Astrocyte (in vitro differentiated cells and primary cell): ENCODE measurements around the gene IRF9. TPM values are rescaled to one million over a fixed set of nuclear protein-coding genes. Genes with fewer than 3 reads are reported as not detected.
A peak's percentile ranks its signal among the peaks of the same experiment; 100 is the strongest.

ENCODE experiments used
- DNase-seq: peaks from one replicate; pipeline ENCODE4 v3.0.0-alpha.2; 2010; ENCODE audit warnings: low read depth
- FAIRE-seq: peaks from 2 replicates; lab custom pipeline; 2011; peaks lifted over from hg19 to GRCh38; lab: Jason Lieb, UNC
- H2AFZ ChIP-seq: 2 replicates; pipeline ENCODE4 v1.6.0; 2012; ENCODE audit warnings: low read depth, low read length, inconsistent platforms
- H3K27ac ChIP-seq: 2 replicates; pipeline ENCODE4 v1.5.1; 2011; ENCODE audit warnings: low read depth, low read length, inconsistent platforms
- H3K27me3 ChIP-seq: 2 replicates; pipeline ENCODE4 v1.6.0; 2011; ENCODE audit warnings: low read length, inconsistent platforms; ENCODE audit not compliant: insufficient read depth
- H3K36me3 ChIP-seq: 2 replicates; pipeline ENCODE4 v1.5.1; 2011; ENCODE audit warnings: low read length, inconsistent platforms; ENCODE audit not compliant: insufficient read depth
- H3K4me1 ChIP-seq: 2 replicates; pipeline ENCODE4 v1.5.1; 2011; ENCODE audit warnings: low read length, inconsistent platforms; ENCODE audit not compliant: insufficient read depth
- H3K4me2 ChIP-seq: 2 replicates; pipeline ENCODE4 v1.6.0; 2012; ENCODE audit warnings: low read length, inconsistent platforms
- H3K4me3 ChIP-seq: 2 replicates; pipeline ENCODE4 v1.5.1; 2011; ENCODE audit warnings: low read depth, mild to moderate bottlenecking, low read length, inconsistent platforms; ENCODE audit not compliant: insufficient read depth
- H3K79me2 ChIP-seq: 2 replicates; pipeline ENCODE4 v1.6.0; 2012; ENCODE audit warnings: mild to moderate bottlenecking, low read length, inconsistent platforms; ENCODE audit not compliant: insufficient read depth
- H3K9ac ChIP-seq: 2 replicates; pipeline ENCODE4 v1.6.0; 2012; ENCODE audit warnings: mild to moderate bottlenecking, low read length, inconsistent platforms
- H3K9me3 ChIP-seq: 2 replicates; pipeline ENCODE4 v1.5.1; 2012; ENCODE audit warnings: low read depth, mild to moderate bottlenecking, low read length, inconsistent platforms; ENCODE audit not compliant: insufficient read depth
- H4K20me1 ChIP-seq: 2 replicates; pipeline ENCODE4 v1.6.0; 2012; ENCODE audit warnings: low read length, inconsistent platforms; ENCODE audit not compliant: insufficient read depth
- H3K27ac Mint-ChIP-seq: one replicate; pipeline ENCODE4 v1.8.0; 2021; ENCODE audit warnings: mild to moderate bottlenecking, mixed read lengths; ENCODE audit not compliant: unreplicated experiment
- H3K27me3 Mint-ChIP-seq: one replicate; pipeline ENCODE4 v1.8.0; 2021; ENCODE audit warnings: low read depth, mixed read lengths; ENCODE audit not compliant: unreplicated experiment
- H3K36me3 Mint-ChIP-seq: one replicate; pipeline ENCODE4 v1.8.0; 2021; ENCODE audit warnings: low read depth, mixed read lengths; ENCODE audit not compliant: unreplicated experiment
- H3K4me1 Mint-ChIP-seq: one replicate; pipeline ENCODE4 v1.8.0; 2021; ENCODE audit warnings: low read depth, mixed read lengths; ENCODE audit not compliant: unreplicated experiment
- H3K4me3 Mint-ChIP-seq: one replicate; pipeline ENCODE4 v1.8.0; 2021; ENCODE audit warnings: mild to moderate bottlenecking, moderate library complexity, mixed read lengths; ENCODE audit not compliant: unreplicated experiment
- H3K9me3 Mint-ChIP-seq: one replicate; pipeline ENCODE4 v1.8.0; 2021; ENCODE audit warnings: mild to moderate bottlenecking, mixed read lengths; ENCODE audit not compliant: unreplicated experiment
- EZH2 ChIP-seq: IDR thresholded peaks from 2 replicates; pipeline ENCODE4 v1.6.1; 2012; ENCODE audit warnings: mild to moderate bottlenecking, low read length, inconsistent platforms; ENCODE audit not compliant: insufficient read depth
- total RNA-seq: library from RNA; stranded (reverse); gene quantifications from 2 replicates; pipeline ENCODE4 v1.2.1, GENCODE V29; 2021
- TF ChIP-seq, protein P1 (sequence below): IDR thresholded peaks from 2 replicates; pipeline ENCODE4 v1.5.1; 2011; ENCODE audit warnings: low read depth, mild to moderate bottlenecking, inconsistent platforms, low read length, moderate library complexity; ENCODE audit not compliant: insufficient read depth

Gene IRF9
- total RNA-seq, 1 donor from 2014 or later, result 76.0 TPM

GRCh38 chr14:24116128-24116814 lies 44.8 kb upstream of the IRF9 start:
- H3K36me3 Mint-ChIP-seq, result peaks cover 23% of the 10 kb centered on the region
- DNase-seq (no peak), FAIRE-seq (no peak)
- no peak overlapping the region for H3K27ac Mint-ChIP-seq
- peak overlapping the region; percentile 94 for H3K4me3 Mint-ChIP-seq
- no peaks in the 10 kb centered on the region for H3K27me3 ChIP-seq
- TF ChIP-seq EZH2, result no peak
- TF ChIP-seq, protein P1, sequence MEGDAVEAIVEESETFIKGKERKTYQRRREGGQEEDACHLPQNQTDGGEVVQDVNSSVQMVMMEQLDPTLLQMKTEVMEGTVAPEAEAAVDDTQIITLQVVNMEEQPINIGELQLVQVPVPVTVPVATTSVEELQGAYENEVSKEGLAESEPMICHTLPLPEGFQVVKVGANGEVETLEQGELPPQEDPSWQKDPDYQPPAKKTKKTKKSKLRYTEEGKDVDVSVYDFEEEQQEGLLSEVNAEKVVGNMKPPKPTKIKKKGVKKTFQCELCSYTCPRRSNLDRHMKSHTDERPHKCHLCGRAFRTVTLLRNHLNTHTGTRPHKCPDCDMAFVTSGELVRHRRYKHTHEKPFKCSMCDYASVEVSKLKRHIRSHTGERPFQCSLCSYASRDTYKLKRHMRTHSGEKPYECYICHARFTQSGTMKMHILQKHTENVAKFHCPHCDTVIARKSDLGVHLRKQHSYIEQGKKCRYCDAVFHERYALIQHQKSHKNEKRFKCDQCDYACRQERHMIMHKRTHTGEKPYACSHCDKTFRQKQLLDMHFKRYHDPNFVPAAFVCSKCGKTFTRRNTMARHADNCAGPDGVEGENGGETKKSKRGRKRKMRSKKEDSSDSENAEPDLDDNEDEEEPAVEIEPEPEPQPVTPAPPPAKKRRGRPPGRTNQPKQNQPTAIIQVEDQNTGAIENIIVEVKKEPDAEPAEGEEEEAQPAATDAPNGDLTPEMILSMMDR, result no peak
- H3K36me3 ChIP-seq, result peaks cover 25% of the 10 kb centered on the region
- no peaks in the 10 kb centered on the region for H3K27me3 Mint-ChIP-seq
- peak overlapping the region; percentile 97 for H3K4me2 ChIP-seq
- H3K27ac ChIP-seq, result no peak overlapping the region
- H3K4me3 ChIP-seq, result no peak overlapping the region
- H3K9ac ChIP-seq, result peak overlapping the region; percentile 93
- H2AFZ ChIP-seq, result no peak overlapping the region
- H3K4me1 Mint-ChIP-seq, result peaks cover 8% of the 10 kb centered on the region
- H3K4me1 ChIP-seq, result peaks cover 13% of the 10 kb centered on the region
- no peaks in the 10 kb centered on the region for H3K9me3 Mint-ChIP-seq
- no peaks in the 10 kb centered on the region for H4K20me1 ChIP-seq
- peaks cover 7% of the 10 kb centered on the region for H3K79me2 ChIP-seq
- no peaks in the 10 kb centered on the region for H3K9me3 ChIP-seq

- peaks cover 8% of the 10 kb centered on the region for H3K4me1 Mint-ChIP-seq
- H3K27me3 ChIP-seq, result no peaks in the 10 kb centered on the region
- no peak overlapping the region for H3K4me3 Mint-ChIP-seq
- no peaks in the 10 kb centered on the region for H3K27me3 Mint-ChIP-seq
- H3K4me1 ChIP-seq, result peaks cover 13% of the 10 kb centered on the region
- H3K4me3 ChIP-seq, result no peak overlapping the region
- no peaks in the 10 kb centered on the region for H3K9me3 ChIP-seq
- H3K9me3 Mint-ChIP-seq, result no peaks in the 10 kb centered on the region
- no peak overlapping the region for H3K27ac ChIP-seq
- H2AFZ ChIP-seq, result no peak overlapping the region
- H3K36me3 ChIP-seq, result peaks cover 30% of the 10 kb centered on the region
- no peak overlapping the region for H3K27ac Mint-ChIP-seq
- no peaks in the 10 kb centered on the region for H4K20me1 ChIP-seq
- no peak for FAIRE-seq
- DNase-seq, result no peak
- peaks cover 23% of the 10 kb centered on the region for H3K36me3 Mint-ChIP-seq
- no peak overlapping the region for H3K9ac ChIP-seq
- TF ChIP-seq EZH2, result no peak
- TF ChIP-seq, protein P1, result no peak
- H3K4me2 ChIP-seq, result no peak overlapping the region
- peaks cover 7% of the 10 kb centered on the region for H3K79me2 ChIP-seq
These were observed 43.9 kb upstream of the IRF9 start for GRCh38 chr14:24117179-24117578.

GRCh38 chr14:24119691-24120090 lies 41.4 kb upstream of the IRF9 start:
- H3K4me1 ChIP-seq, result peaks cover 8% of the 10 kb centered on the region
- no peaks in the 10 kb centered on the region for H4K20me1 ChIP-seq
- H3K27me3 Mint-ChIP-seq, result no peaks in the 10 kb centered on the region
- H3K79me2 ChIP-seq, result peaks cover 7% of the 10 kb centered on the region
- H3K9ac ChIP-seq, result no peak overlapping the region
- TF ChIP-seq, protein P1, result no peak
- TF ChIP-seq EZH2, result no peak
- peaks cover 8% of the 10 kb centered on the region for H3K4me1 Mint-ChIP-seq
- H3K36me3 Mint-ChIP-seq, result peaks cover 36% of the 10 kb centered on the region
- H3K4me3 ChIP-seq, result no peak overlapping the region
- no peaks in the 10 kb centered on the region for H3K9me3 ChIP-seq
- H2AFZ ChIP-seq, result no peak overlapping the region
- peaks cover 30% of the 10 kb centered on the region for H3K36me3 ChIP-seq
- FAIRE-seq, result no peak
- H3K27ac Mint-ChIP-seq, result no peak overlapping the region
- H3K4me3 Mint-ChIP-seq, result no peak overlapping the region
- no peaks in the 10 kb centered on the region for H3K27me3 ChIP-seq
- no peak overlapping the region for H3K27ac ChIP-seq
- no peak for DNase-seq
- H3K9me3 Mint-ChIP-seq, result no peaks in the 10 kb centered on the region
- no peak overlapping the region for H3K4me2 ChIP-seq
